HG02852 (cell line): ENCODE data around the gene ACMSD.
"Not testable (repeated sequence)": the region's sequence is repeated elsewhere in the genome, so short reads cannot be mapped to it uniquely, and the experiment has no call there.

Source experiments
- ATAC-seq: cut with Tn5 transposase; IDR thresholded peaks from one replicate; pipeline ENCODE4 v1.9.1; 2021; ENCODE audit warnings: mild to moderate bottlenecking, moderate library complexity; ENCODE audit not compliant: unreplicated experiment

The ACMSD gene

GRCh38 chr2:134847582-134847981, 9.2 kb downstream of the ACMSD start:
- ATAC-seq: not testable (repeated sequence)

- no peak for ATAC-seq
These were observed 14.1 kb downstream of the ACMSD start for GRCh38 chr2:134852518-134852917.

GRCh38 chr2:134855709-134856108, 17.3 kb downstream of the ACMSD start:
- no peak for ATAC-seq

DNA sequence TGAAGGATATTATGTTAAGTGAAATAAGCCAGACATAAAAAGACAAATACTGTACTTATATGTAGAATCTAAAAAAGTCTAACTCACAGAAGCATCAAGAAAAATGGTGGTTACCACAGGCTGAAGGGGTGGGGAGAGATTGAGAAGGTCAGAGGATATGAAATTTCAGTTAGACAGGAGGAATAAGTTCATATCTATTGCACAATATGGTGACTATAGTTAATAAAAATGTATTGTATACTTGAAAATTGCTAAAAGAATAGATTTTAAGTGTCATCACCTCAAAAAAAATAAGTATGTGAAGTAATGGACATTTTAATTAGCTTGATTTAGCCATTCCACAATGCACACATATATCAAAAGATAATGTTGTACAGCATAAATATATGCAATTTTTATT, 19.8 kb downstream of the ACMSD start:
- ATAC-seq: no peak

DNA sequence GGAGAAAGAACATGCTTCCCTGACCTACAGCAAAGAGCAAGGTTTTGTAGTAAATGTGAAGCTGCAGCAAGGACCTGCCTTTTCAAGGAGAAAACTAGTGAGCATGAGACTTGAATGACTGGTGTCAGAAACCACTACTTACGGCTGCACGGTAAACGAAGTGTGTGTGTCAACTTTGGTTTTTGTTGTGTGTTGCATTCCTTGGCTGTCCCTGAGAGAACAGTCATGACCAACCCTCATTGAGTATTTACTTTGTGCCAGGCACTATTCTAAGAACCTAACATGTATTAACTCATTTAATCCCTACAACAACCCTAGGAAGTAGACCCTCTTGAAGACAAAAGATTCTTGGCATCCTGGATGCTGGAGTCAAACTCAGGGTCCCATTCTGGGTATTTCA, 22.8 kb downstream of the ACMSD start:
- no peak for ATAC-seq

- ATAC-seq: no peak
These were observed 23.7 kb downstream of the ACMSD start for GRCh38 chr2:134862069-134862468.

DNA sequence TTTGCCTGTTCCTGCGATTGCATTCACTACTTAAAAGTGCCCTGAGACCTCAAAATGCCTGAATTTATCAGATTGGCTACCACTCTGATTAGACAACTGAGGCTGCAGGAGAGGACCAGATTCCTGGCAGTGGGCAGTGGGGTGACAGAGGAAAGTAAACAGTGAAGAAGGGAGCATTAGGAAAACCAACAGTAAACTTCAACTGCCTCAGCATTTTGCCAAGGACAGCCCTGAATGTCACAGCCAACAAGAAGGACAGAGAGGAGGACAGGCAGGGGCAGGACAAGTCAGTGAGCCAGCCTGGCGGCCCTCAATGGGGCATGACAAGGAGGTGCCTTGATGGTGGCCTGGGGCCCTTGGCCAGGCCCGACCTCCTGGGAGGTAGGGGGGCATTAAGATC, 24.3 kb downstream of the ACMSD start:
- no peak for ATAC-seq

DNA sequence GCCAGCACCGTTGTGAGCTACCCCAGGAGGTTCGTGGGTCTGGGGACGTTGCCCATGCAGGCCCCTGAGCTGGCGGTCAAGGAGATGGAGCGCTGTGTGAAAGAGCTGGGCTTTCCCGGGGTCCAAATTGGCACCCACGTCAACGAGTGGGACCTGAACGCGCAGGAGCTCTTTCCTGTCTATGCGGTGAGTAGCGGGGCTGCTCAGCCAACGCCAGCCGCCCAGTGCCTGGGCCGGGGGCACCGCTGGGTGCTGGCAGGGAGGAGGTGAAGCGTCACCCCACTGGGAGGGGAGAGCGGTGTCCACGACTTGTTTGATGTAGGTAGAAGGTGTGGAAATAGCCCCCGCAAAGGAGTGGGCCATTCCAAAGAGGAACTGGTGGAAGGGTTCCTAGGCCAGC, 25.0 kb downstream of the ACMSD start:
- ATAC-seq: no peak

DNA sequence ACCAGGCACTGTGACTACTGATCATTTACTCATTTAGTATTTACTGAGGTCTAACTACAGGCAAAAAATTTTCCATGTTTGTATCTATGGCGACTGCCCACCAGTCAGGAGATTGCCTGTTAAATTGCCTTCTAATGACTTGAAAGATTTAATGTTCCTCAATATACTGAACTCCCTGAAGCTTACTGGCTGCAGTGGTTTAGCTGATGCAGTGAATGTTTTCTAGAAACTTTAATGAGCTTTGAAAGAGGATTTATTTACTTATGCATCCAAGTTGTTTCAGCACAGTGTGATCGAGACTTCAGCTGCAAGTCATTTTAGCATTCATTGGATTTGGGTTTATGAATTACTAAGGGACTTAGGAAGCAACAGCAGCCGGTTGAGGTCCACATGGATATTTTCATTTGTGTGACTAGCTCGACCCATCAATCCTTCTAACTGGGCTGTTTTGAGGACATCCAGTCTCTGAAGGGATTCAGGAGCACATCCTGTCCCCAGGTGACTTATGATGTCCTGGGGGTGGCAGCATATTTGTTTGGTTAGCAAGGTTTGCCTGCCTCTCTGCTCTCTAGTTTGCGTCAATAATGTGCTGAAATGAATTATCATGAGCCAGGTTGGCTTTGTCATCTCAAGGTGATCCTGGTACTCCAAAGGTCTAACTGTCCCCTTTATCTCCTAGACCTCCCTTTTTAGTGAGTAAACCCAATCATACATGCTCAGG, 26.8 kb downstream of the ACMSD start:
- ATAC-seq: no peak

DNA sequence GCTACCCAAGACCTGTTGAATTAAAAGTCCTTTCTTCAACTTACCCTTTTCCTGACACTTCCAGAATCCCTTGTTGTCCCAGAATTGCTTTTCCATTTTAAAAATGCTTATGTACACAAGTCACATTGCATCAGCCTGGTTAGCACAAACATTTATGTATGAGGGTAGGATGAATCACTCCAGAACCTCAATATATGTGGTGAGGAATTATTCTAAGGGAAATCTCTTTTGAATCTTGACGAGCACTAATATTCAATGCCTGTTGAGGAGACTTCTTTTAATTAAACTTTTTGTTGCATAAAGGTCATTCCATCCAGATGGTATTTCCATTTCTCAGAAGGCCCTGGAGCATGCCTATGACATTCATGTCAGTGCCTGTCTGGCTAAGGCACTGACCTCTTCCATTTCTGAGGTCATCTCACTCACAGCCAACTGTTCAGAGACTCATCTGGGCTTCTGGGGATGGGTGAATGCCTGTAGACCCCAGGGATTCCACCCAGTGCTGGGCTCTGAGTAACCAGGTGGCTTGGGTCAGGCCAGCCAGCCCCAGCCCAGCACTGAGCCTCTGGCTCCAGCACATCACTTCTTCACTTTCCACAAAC, 28.2 kb downstream of the ACMSD start:
- no peak for ATAC-seq

- ATAC-seq: no peak
These were observed 31.7 kb downstream of the ACMSD start for GRCh38 chr2:134869946-134870736.

DNA sequence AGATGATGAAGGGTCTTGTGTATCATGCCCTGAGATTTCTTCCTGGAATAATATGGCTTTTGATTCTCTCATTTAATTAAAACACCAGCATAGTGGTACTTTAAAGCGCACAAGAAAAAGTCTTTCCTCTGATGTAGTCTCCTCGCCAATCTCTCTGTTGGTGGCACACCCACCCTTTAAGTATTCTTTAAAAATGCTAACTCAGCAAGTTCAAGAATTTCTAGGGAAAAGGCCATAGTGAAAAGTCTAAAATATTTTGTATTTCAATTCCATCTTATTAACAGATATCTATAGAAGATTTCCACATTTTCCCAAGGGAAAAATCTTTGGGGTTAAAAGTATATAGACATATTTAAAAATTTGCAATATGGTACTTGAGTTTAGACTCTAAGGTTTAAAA, 34.7 kb downstream of the ACMSD start:
- no peak for ATAC-seq

- no peak for ATAC-seq
These were observed 36.9 kb downstream of the ACMSD start for GRCh38 chr2:134875309-134875708.

GRCh38 chr2:134882773-134883172, 44.4 kb downstream of the ACMSD start:
- ATAC-seq: no peak

DNA sequence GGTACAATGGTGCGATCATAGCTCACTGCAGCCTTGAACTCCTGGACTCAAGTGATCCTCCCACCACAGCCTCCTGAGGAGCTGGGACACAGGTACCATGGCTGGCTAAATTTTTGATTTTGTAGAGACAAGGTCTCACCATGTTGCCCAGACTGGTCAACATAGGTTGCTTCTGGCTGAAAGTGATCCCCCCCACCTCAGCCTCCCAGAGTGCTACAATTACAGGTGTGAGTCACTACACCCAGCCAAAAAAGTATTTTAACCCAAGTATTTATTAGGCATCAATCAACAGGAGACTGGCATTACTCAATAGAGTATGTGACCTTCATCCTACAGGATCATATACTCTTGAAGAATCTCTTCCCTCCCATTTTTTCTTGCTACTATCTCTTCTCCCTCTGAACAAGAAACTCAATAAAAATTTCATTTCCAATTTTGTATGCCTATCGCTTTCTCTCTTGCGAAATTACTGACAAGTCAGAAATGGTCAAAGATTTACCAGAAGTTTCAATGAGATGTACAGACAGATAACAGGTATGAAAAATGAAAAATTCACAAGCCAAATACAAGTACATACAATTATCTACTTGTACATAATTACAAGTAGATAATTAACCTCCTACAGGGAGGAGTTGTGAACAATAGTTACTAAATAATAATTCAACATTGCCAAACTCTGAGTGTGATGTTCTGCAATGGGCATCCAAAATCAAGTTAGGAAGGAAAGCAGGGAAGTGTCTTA, 45.3 kb downstream of the ACMSD start:
- no peak for ATAC-seq

DNA sequence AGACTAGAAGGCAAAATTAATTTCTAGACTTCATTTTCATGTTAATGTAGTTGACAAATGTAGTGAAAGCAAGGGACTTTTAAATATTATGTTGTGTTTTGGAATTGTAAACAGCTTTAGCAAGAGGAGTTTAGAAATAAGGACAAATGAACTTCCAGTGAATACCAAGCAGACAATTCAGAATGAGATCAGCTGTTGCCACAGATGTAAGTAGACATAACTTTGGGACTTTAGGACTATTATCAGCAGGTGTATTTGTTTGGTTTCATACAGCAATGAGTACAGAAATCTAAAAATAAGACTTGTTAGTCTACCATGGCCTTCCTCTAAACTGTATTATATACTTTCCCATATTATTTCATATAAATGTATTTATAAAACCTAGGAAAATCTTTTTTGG, 46.0 kb downstream of the ACMSD start:
- ATAC-seq: no peak

DNA sequence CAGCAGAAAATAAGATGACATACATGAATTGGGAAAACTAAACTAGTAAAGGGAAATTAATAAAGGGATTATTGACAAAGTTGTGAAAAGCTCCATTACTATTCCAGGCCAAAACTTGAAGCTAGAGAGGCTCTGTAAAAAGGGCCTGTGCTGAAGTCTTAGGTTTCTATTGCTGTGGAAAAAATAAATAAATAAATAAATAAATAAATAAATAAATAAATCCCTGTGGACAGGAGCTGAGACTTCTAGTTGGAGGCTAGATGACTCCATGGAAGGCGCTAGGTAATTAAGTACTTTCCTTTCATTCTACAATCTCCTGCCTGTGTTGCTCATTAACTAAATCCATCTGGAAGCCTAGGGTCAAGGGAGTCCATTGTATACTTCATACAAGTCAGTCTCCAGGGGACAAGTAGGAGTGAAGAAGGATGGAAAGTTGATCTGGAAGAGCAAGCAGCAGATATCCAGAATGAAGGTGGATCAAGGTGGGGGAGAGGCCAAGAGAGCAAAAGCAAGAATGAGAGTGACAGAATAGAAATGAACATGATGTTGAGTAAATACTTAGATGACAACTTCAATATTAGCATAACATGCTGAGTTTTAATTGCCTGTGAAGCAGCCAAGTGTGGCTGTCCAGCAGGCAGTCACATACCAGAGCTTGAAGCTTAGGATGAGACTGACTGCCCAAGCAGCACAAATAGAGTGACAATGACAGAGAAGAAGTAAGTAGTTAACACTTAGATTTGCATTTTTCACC, 54.0 kb downstream of the ACMSD start:
- ATAC-seq: no peak

GRCh38 chr2:134897932-134898331, 59.5 kb downstream of the ACMSD start:
- ATAC-seq: no peak

DNA sequence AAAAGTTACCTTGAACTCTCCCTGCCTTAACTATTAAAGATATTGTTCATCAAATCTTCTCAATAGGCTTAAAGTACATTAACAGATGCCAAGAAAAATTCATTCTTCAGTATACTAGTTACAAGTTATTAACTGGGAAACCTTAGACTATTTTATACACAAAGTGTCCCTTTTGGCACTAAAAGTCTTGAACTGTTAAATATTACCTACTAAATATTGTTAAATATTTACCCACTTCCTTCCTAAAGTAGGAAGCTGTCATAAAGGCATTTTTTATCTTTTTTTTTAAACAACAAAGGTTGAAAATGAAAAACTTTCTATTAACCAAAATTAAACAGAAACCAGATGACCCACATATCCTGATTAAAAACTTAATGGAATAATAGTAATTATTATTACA, 60.8 kb downstream of the ACMSD start:
- no peak for ATAC-seq

- no peak for ATAC-seq
These were observed 61.7 kb downstream of the ACMSD start for GRCh38 chr2:134900151-134900550.

DNA sequence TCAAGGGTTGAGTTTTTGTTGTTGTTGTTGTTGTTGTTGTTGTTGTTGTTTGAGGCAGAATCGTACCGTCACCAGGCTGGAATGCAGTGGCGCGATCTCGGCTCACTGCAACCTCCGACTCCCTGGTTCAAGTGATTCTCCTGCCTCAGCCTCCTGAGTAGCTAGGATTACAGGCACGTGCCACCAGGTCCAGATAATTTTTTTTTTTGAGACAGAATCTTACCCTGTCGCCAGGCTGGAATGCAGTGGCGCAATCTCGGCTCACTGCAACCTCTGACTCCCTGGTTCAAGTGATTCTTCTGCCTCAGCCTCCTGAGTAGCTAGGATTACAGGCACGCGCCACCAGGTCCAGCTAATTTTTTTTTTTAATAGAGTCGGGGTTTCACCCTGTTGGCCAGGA, 65.3 kb downstream of the ACMSD start:
- ATAC-seq: not testable (repeated sequence)
